GM19023 (cell line): Measurements from ENCODE around the gene PCYT2.

Experiments
- ATAC-seq: cut with Tn5 transposase; IDR thresholded peaks from one replicate; pipeline ENCODE4 v1.9.1; 2021; ENCODE audit warnings: mild to moderate bottlenecking, moderate library complexity; ENCODE audit not compliant: unreplicated experiment

The PCYT2 gene

GRCh38 chr17:81902023-81902652 lies 9.1 kb downstream of the PCYT2 start, which contains the start of gene NPB:
Gene NPB (plus strand): TSS chr17:81902238. CDS start chr17:81902278, 40 bp downstream.
- no peak for ATAC-seq

GRCh38 chr17:81901167-81902022 lies 9.8 kb downstream of the PCYT2 start:
- ATAC-seq = no peak

- ATAC-seq = no peak
Observed at GRCh38 chr17:81900181-81900820, 10.9 kb downstream of the PCYT2 start.

- no peak for ATAC-seq
Observed at GRCh38 chr17:81899514-81900166, 11.6 kb downstream of the PCYT2 start.

GRCh38 chr17:81898885-81899284 lies 12.3 kb downstream of the PCYT2 start:
- no peak for ATAC-seq

GRCh38 chr17:81898029-81898866 lies 13.0 kb downstream of the PCYT2 start:
- ATAC-seq = no peak

GRCh38 chr17:81895400-81895799 lies 15.8 kb downstream of the PCYT2 start:
- no peak for ATAC-seq

GRCh38 chr17:81891303-81891552 lies 20.0 kb downstream of the PCYT2 start:
- no peak for ATAC-seq

- ATAC-seq = peak; percentile 22
Observed at GRCh38 chr17:81890447-81891302, 20.5 kb downstream of the PCYT2 start.

GRCh38 chr17:81889602-81890001 lies 21.6 kb downstream of the PCYT2 start:
- ATAC-seq = no peak

GRCh38 chr17:81888988-81889595 lies 22.1 kb downstream of the PCYT2 start:
- no peak for ATAC-seq

GRCh38 chr17:81888105-81888987 lies 22.9 kb downstream of the PCYT2 start:
- no peak for ATAC-seq

GRCh38 chr17:81885869-81886548 lies 25.2 kb downstream of the PCYT2 start:
- no peak for ATAC-seq

- ATAC-seq = no peak
Observed at GRCh38 chr17:81885454-81885853, 25.7 kb downstream of the PCYT2 start.

- no peak for ATAC-seq
Observed at GRCh38 chr17:81884968-81885367, 26.2 kb downstream of the PCYT2 start.

GRCh38 chr17:81884520-81884919 lies 26.7 kb downstream of the PCYT2 start:
- ATAC-seq = no peak

GRCh38 chr17:81879121-81879520 lies 32.1 kb downstream of the PCYT2 start:
- no peak for ATAC-seq

- no peak for ATAC-seq
Observed at GRCh38 chr17:81878294-81878693, 32.9 kb downstream of the PCYT2 start.
